Subcutaneous preadipocyte (primary cell): ENCODE results near the gene PRR20A. TPM values are rescaled to one million over a fixed set of nuclear protein-coding genes. Genes with fewer than 3 reads are reported as not detected.

Source experiments
- small RNA-seq: library from RNA; depleted of rRNA; stranded (forward); fragments of <200 nt; gene quantifications from one replicate; pipeline ENCODE3, GENCODE V24; 2012
- total RNA-seq: library from RNA; depleted of rRNA; stranded (reverse); fragments of >200 nt; gene quantifications from 2 replicates; pipeline ENCODE4 v1.2.3, GENCODE V29; 2012

Gene PRR20A
- total RNA-seq: not detected in 2 replicates

GRCh38 chr13:57140235-57140968 lies at the start of gene PRR20A:
Gene PRR20A, plus strand, starts transcription at chr13:57140918. Its CDS starts 387 bp downstream, at chr13:57141305.

GRCh38 chr13:57147188-57147587 lies 6.5 kb downstream of the PRR20A start, which contains the start of gene PRR20B:
Gene PRR20B, plus strand, starts transcription at chr13:57147488. Its CDS starts 387 bp downstream, at chr13:57147875.

GRCh38 chr13:57153761-57154160 lies 13.0 kb downstream of the PRR20A start, which contains the start of gene PRR20C:
Gene PRR20C, plus strand, starts transcription at chr13:57154061. Its CDS starts 387 bp downstream, at chr13:57154448.

GRCh38 chr13:57160332-57160731 lies 19.6 kb downstream of the PRR20A start, which contains the start of gene PRR20D:
Gene PRR20D, plus strand, starts transcription at chr13:57160632. Its CDS starts 387 bp downstream, at chr13:57161019.

GRCh38 chr13:57166897-57167296 lies 26.2 kb downstream of the PRR20A start, which contains the start of gene PRR20E:
Gene PRR20E, plus strand, starts transcription at chr13:57167197. Its CDS starts 387 bp downstream, at chr13:57167584.

Small RNA genes lying within 50 kb of the gene (small RNA-seq; reads per million reads assigned to genes)
- not detected for gene PRR20FP

Other genes starting within 250 kb of the PRR20A start
- gene PRR20B, start 6.6 kb downstream of the PRR20A start, total RNA-seq: not detected in 2 replicates
- gene PRR20C, start 13.1 kb downstream of the PRR20A start, total RNA-seq: not detected in 2 replicates
- not detected in 2 replicates for gene PRR20D, start 19.7 kb downstream of the PRR20A start, total RNA-seq
- gene PRR20E, start 26.3 kb downstream of the PRR20A start, total RNA-seq: not detected in 2 replicates